Keratinocyte (primary cell): ENCODE measurements around the gene TRMO. TPM values are rescaled to one million over a fixed set of nuclear protein-coding genes. Genes with fewer than 3 reads are reported as not detected.

Experiments used
- DNase-seq: peaks from one replicate; pipeline ENCODE4 v3.0.0-alpha.2; 2011; ENCODE audit warnings: low read depth, missing footprints, low spot score
- FAIRE-seq: peaks from 2 replicates; lab custom pipeline; 2011; peaks lifted over from hg19 to GRCh38; lab: Jason Lieb, UNC
- H2AFZ ChIP-seq: 2 replicates; pipeline ENCODE4 v1.6.0; 2012; ENCODE audit warnings: low read length, control low read depth, inconsistent platforms; ENCODE audit not compliant: control insufficient read depth
- H3K27ac ChIP-seq: 2 replicates; pipeline ENCODE4 v1.5.1; 2011; ENCODE audit warnings: low read length; ENCODE audit not compliant: control insufficient read depth, insufficient read depth
- H3K27me3 ChIP-seq: 3 replicates; pipeline ENCODE4 v1.6.0; 2011; ENCODE audit warnings: low read length; ENCODE audit not compliant: control insufficient read depth, insufficient read depth; ENCODE audit errors: extremely low read depth
- H3K36me3 ChIP-seq, 2 experiments: 2 replicates in 1 of 2; 3 replicates in 1 of 2; pipeline ENCODE4 v1.5.1; 2011; ENCODE audit warnings: low read length in 2 of 2, mild to moderate bottlenecking in 1 of 2; ENCODE audit not compliant: control insufficient read depth in 2 of 2, insufficient read depth in 2 of 2; ENCODE audit errors: extremely low read depth in 1 of 2
- H3K4me1 ChIP-seq: 3 replicates; pipeline ENCODE4 v1.5.1; 2011; ENCODE audit warnings: low read length; ENCODE audit not compliant: control insufficient read depth, insufficient read depth; ENCODE audit errors: extremely low read depth
- H3K4me2 ChIP-seq: 3 replicates; pipeline ENCODE4 v1.6.0; 2011; ENCODE audit warnings: low read depth, low read length; ENCODE audit not compliant: control insufficient read depth, insufficient read depth; ENCODE audit errors: extremely low read depth
- H3K4me3 ChIP-seq, 3 experiments: fragments of 200-600 bp in 1 of 3; sonication (generic) in 1 of 3; 2 replicates in 2 of 3; 3 replicates in 1 of 3; pipeline ENCODE4 v1.5.1; 2011 to 2016; ENCODE audit warnings: low read length in 3 of 3, mild to moderate bottlenecking in 3 of 3, control low read depth in 2 of 3, inconsistent platforms in 1 of 3, low read depth in 1 of 3, mixed read lengths in 1 of 3, mixed run types in 1 of 3, moderate library complexity in 1 of 3; ENCODE audit not compliant: control insufficient read depth in 2 of 3, insufficient read depth in 2 of 3; ENCODE audit errors: extremely low read depth in 1 of 3
- H3K79me2 ChIP-seq: 2 replicates; pipeline ENCODE4 v1.6.0; 2012; ENCODE audit warnings: low read length; ENCODE audit not compliant: control insufficient read depth, insufficient read depth
- H3K9ac ChIP-seq: 3 replicates; pipeline ENCODE4 v1.6.0; 2011; ENCODE audit warnings: low read length; ENCODE audit not compliant: control insufficient read depth, insufficient read depth; ENCODE audit errors: extremely low read depth
- H3K9me1 ChIP-seq: 3 replicates; pipeline ENCODE4 v1.6.0; 2011; ENCODE audit warnings: low read length; ENCODE audit not compliant: control insufficient read depth, insufficient read depth; ENCODE audit errors: extremely low read depth
- H3K9me3 ChIP-seq: 2 replicates; pipeline ENCODE4 v1.5.1; 2012; ENCODE audit warnings: low read depth, low read length; ENCODE audit not compliant: control insufficient read depth
- H4K20me1 ChIP-seq: 3 replicates; pipeline ENCODE4 v1.6.0; 2011; ENCODE audit warnings: low read length; ENCODE audit not compliant: control insufficient read depth, insufficient read depth; ENCODE audit errors: extremely low read depth
- CTCF ChIP-seq, 3 experiments: IDR thresholded peaks in 1 of 3; conservative IDR thresholded peaks in 1 of 3; optimal IDR thresholded peaks in 1 of 3; 2 replicates in 2 of 3; 3 replicates in 1 of 3; pipeline versions ENCODE3 to v1.5.1; 2011; ENCODE audit warnings: low read length in 3 of 3, mild to moderate bottlenecking in 3 of 3, moderate library complexity in 2 of 3, control low read depth in 1 of 3, inconsistent platforms in 1 of 3; ENCODE audit not compliant: insufficient read depth in 2 of 3; ENCODE audit errors: extremely low read depth in 1 of 3
- EZH2 ChIP-seq: IDR thresholded peaks from one replicate; pipeline ENCODE4 v1.6.1; 2012; ENCODE audit warnings: inconsistent platforms, mild to moderate bottlenecking, low read length, moderate library complexity
- dilution Hi-C: fragments of 300-500 bp; cut with MboI; formaldehyde crosslinking; loops from one replicate; pipeline ENCODE4 v1.7.0; 2020; ENCODE audit warnings: low sequenced_read_pairs; ENCODE audit not compliant: extremely low pct_ligation_motif_present
- polyA plus RNA-seq, 5 experiments: library from polyadenylated mRNA; depleted of rRNA in 3 of 5; stranded (reverse) in 3 of 5; stranded (forward) in 1 of 5; unstranded in 1 of 5; fragments of >200 nt; gene quantifications; 1 replicate in 1 of 5; 2 replicates in 3 of 5; 3 replicates in 1 of 5; pipeline versions ENCODE4 v1.2.1 to v1.2.3, GENCODE V29; 2011 to 2012; ENCODE audit warnings: missing spikeins in 2 of 5, low read depth in 1 of 5, low replicate concordance in 1 of 5

The TRMO gene
- polyA plus RNA-seq, 1 donor (not counting 4 experiments of a cell fraction or from before 2014, with no cell fraction given) = 19.4 TPM

GRCh38 chr9:97856857-97857605 is 65.3 kb downstream of the TRMO start:
- Histone ChIP-seq H3K9ac (no peak overlapping the region), H2AFZ (no peak overlapping the region), H4K20me1 (no peaks in the 10 kb centered on the region), H3K36me3 (no peaks in the 10 kb centered on the region), H3K4me1 (peaks cover 17% of the 10 kb centered on the region), H3K9me1 (no peaks in the 10 kb centered on the region), H3K27me3 (peaks cover 21% of the 10 kb centered on the region), H3K4me2 (no peak overlapping the region), H3K4me3 (no peak overlapping the region), H3K9me3 (no peaks in the 10 kb centered on the region), H3K27ac (no peak overlapping the region), H3K79me2 (no peaks in the 10 kb centered on the region)
- DNase-seq (no peak), FAIRE-seq (no peak)
- TF ChIP-seq EZH2 = no peak
- TF ChIP-seq CTCF (optimal IDR thresholded peaks at IDR 0.05 in 1 of 3, IDR thresholded peaks at IDR 0.05 in 1 of 3, conservative IDR thresholded peaks at IDR 0.05 in 1 of 3; ENCODE audit: extremely low read depth in 1 of 3, insufficient read depth in 2 of 3, low read length in 3 of 3) = no peak
- dilution Hi-C loops = loop anchor here (10.0 kb wide), 1 partner anchor 92 kb away; no protein-coding TSS in a partner anchor

- Histone ChIP-seq H4K20me1 (no peaks in the 10 kb centered on the region), H3K4me1 (peaks cover 21% of the 10 kb centered on the region), H3K79me2 (no peaks in the 10 kb centered on the region), H3K27me3 (peaks cover 31% of the 10 kb centered on the region), H3K4me2 (no peak overlapping the region), H3K9me1 (no peaks in the 10 kb centered on the region), H3K9me3 (no peaks in the 10 kb centered on the region), H3K36me3 (no peaks in the 10 kb centered on the region), H2AFZ (no peak overlapping the region), H3K9ac (no peak overlapping the region), H3K4me3 (no peak overlapping the region), H3K27ac (no peak overlapping the region)
- TF ChIP-seq CTCF (optimal IDR thresholded peaks at IDR 0.05 in 1 of 3, IDR thresholded peaks at IDR 0.05 in 1 of 3, conservative IDR thresholded peaks at IDR 0.05 in 1 of 3; ENCODE audit: extremely low read depth in 1 of 3, insufficient read depth in 2 of 3, low read length in 3 of 3) (no peak), EZH2 (no peak)
- FAIRE-seq (no peak), DNase-seq (no peak)
- dilution Hi-C loops = loop anchor here (10.0 kb wide), 1 partner anchor 91 kb away; no protein-coding TSS in a partner anchor
These were observed 66.4 kb downstream of the TRMO start for GRCh38 chr9:97855899-97856298.
